K562 (cell line): ENCODE measurements around the gene RGL2. TPM values are rescaled to one million over a fixed set of nuclear protein-coding genes. Genes with fewer than 3 reads are reported as not detected.

Experiments used
- CHD2 ChIP-seq: IDR thresholded peaks from 2 replicates; pipeline ENCODE4 v1.6.1; 2011; ENCODE audit warnings: low read depth, low read length
- EP400 ChIP-seq: fragments of 450-650 bp; IDR thresholded peaks from 2 replicates; pipeline ENCODE4 v1.6.1; 2017; ENCODE audit warnings: antibody characterized with exemption, mild to moderate bottlenecking, moderate library complexity
- ERF ChIP-seq: fragments of 450-650 bp; formaldehyde crosslinking; IDR thresholded peaks from 2 replicates; pipeline ENCODE4 v1.4.0; 2020; ENCODE audit warnings: mild to moderate bottlenecking, mixed read lengths
- FOSL1 ChIP-seq: fragments of 200-800 bp; sonication (Bioruptor generic); conservative IDR thresholded peaks from 2 replicates; pipeline ENCODE4 v1.6.1; 2016; ENCODE audit warnings: missing genetic modification characterization, missing compliant biosample characterization
- KLF1 ChIP-seq: fragments of 450-650 bp; IDR thresholded peaks from 2 replicates; pipeline ENCODE4 v1.6.1; 2016; ENCODE audit warnings: missing genetic modification characterization, missing compliant biosample characterization
- LARP7 ChIP-seq: fragments of 450-650 bp; IDR thresholded peaks from 2 replicates; pipeline ENCODE4 v1.6.1; 2016
- MBD1 ChIP-seq: fragments of 250-450 bp; sonication (Bioruptor Pico); IDR thresholded peaks from 2 replicates; pipeline ENCODE4 v1.8.0; 2022; ENCODE audit warnings: inconsistent platforms
- MBD2 ChIP-seq: sonication (generic); IDR thresholded peaks from 2 replicates; pipeline ENCODE4 v1.6.1; 2016; ENCODE audit warnings: low read depth, borderline replicate concordance
- MNT ChIP-seq, 2 experiments: fragments of 450-650 bp; conservative IDR thresholded peaks; 2 replicates each; pipeline ENCODE4 v1.6.1; 2017; ENCODE audit warnings: mild to moderate bottlenecking in 2 of 2, moderate library complexity in 2 of 2
- NKRF ChIP-seq: fragments of 450-650 bp; IDR thresholded peaks from 2 replicates; pipeline ENCODE4 v1.6.1; 2016; ENCODE audit warnings: borderline replicate concordance
- OTX1 ChIP-seq: fragments of 450-650 bp; formaldehyde crosslinking; IDR thresholded peaks from 2 replicates; pipeline ENCODE4 v1.4.0; 2022; ENCODE audit warnings: mild to moderate bottlenecking
- POLR2AphosphoS2 ChIP-seq: IDR thresholded peaks from 2 replicates; pipeline ENCODE4 v1.6.1; 2012; ENCODE audit warnings: low read length, improper control_type of control experiment
- POLR3A ChIP-seq: IDR thresholded peaks from 2 replicates; pipeline ENCODE4 v1.6.1; 2011; ENCODE audit warnings: borderline replicate concordance, mild to moderate bottlenecking, moderate library complexity; ENCODE audit not compliant: insufficient read length, insufficient read depth; ENCODE audit errors: extremely low read depth
- TFAP4 ChIP-seq: sonication (generic); formaldehyde crosslinking; IDR thresholded peaks from 2 replicates; pipeline ENCODE4 v1.8.0; 2022; ENCODE audit warnings: missing genetic modification reagents, mild to moderate bottlenecking, moderate library complexity, borderline replicate concordance
- ZBTB8A ChIP-seq: fragments of 450-650 bp; IDR thresholded peaks from 2 replicates; pipeline ENCODE4 v1.6.1; 2018; ENCODE audit warnings: mild to moderate bottlenecking, moderate library complexity; ENCODE audit not compliant: partially characterized antibody
- ZNF197 ChIP-seq: fragments of 200-800 bp; sonication (Bioruptor generic); IDR thresholded peaks from 2 replicates; pipeline ENCODE4 v1.6.1; 2016; ENCODE audit warnings: low read depth, missing genetic modification characterization, missing compliant biosample characterization
- ZNF431 ChIP-seq: sonication (generic); formaldehyde crosslinking; IDR thresholded peaks from 2 replicates; pipeline ENCODE4 v1.8.0; 2022; ENCODE audit warnings: mild to moderate bottlenecking, missing genetic modification reagents
- polyA plus RNA-seq, 8 experiments: library from polyadenylated mRNA; depleted of rRNA in 4 of 8; stranded (reverse) in 5 of 8; unstranded in 3 of 8; fragments of >200 nt; fragmentation: Nextera tagmentation in 2 of 8; fragmentation: Illumina TruSeq in 1 of 8; extraction: Ambion mirVana in 2 of 8; extraction: Trizol in 1 of 8; gene quantifications; 2 replicates each; pipeline versions ENCODE4 v1.2.1 to v1.2.3, GENCODE V29; 2011 to 2014; ENCODE audit warnings: inconsistent platforms in 1 of 8, missing spikeins in 1 of 8
- total RNA-seq, 7 experiments: library from RNA; depleted of rRNA in 6 of 7; stranded (reverse); fragments of >200 nt in 6 of 7; fragmentation: Illumina TruSeq in 2 of 7; extraction: Trizol in 2 of 7; gene quantifications; 2 replicates each; pipeline versions ENCODE4 v1.2.1 to v1.2.3, GENCODE V29; 2011 to 2021; ENCODE audit warnings: low replicate concordance in 1 of 7

The RGL2 gene
- total and polyA plus RNA-seq, 9 of the 15 experiments (the other 6 are each of a cell fraction or from before 2014, with no cell fraction given) = 1.8 to 57.1 (median 19.5) TPM

- peak; percentile 54; the same call in 1 of the 2 replicates for TF ChIP-seq FOSL1 (tag)
- peak; percentile 5; the same call in 1 of the 2 replicates for TF ChIP-seq NKRF
- 0 out of 2 replicates have a peak, but pooled peaks have one; percentile 37 for TF ChIP-seq ERF (CRISPR knock-in tag)
- peak; percentile 46 for TF ChIP-seq CHD2
- peak; percentile 90 for TF ChIP-seq EP400
- TF ChIP-seq ZBTB8A = no peak
- no peak for TF ChIP-seq MBD1 (CRISPR knock-in tag)
- peak; percentile 68 to 85 for TF ChIP-seq MNT (conservative IDR thresholded peaks at IDR 0.05)
- 0 out of 2 replicates have a peak, but pooled peaks have one; percentile 6 for TF ChIP-seq ZNF197 (CRISPR knock-in tag)
- TF ChIP-seq KLF1 (tag) = no peak; the same call in 1 of the 2 replicates
- no peak for TF ChIP-seq POLR3A
- peak; percentile 76; the same call in 1 of the 2 replicates for TF ChIP-seq MBD2
- TF ChIP-seq ZNF431 (CRISPR knock-in tag) = 0 out of 2 replicates have a peak, but pooled peaks have one; percentile 78
- peak; percentile 61; the same call in 1 of the 2 replicates for TF ChIP-seq TFAP4 (CRISPR knock-in tag)
- TF ChIP-seq OTX1 = peak; percentile 6; the same call in 1 of the 2 replicates
- 0 out of 2 replicates have a peak, but pooled peaks have one; percentile 14 for TF ChIP-seq LARP7
- TF ChIP-seq POLR2AphosphoS2 = peak; percentile 98
Observed at GRCh38 chr6:33299237-33299944, 649 bp upstream of the RGL2 start (continued).
